A549 (cell line): ENCODE data around the gene TMPRSS12. TPM values are rescaled to one million over a fixed set of nuclear protein-coding genes. Genes with fewer than 3 reads are reported as not detected.
"Not testable (repeated sequence)": the region's sequence is repeated elsewhere in the genome, so short reads cannot be mapped to it uniquely, and the experiment has no call there.

Source experiments
- ATAC-seq, 2 experiments: fragments of 200-7000 bp in 1 of 2; fragments of >200 bp in 1 of 2; cut with Nextera tagmentation in 1 of 2; cut with Tn5 transposase in 1 of 2; 3 replicates each; pipeline versions ENCODE4 v1.8.0 to v1.9.1; 2018 to 2020; ENCODE audit warnings: mild to moderate bottlenecking in 1 of 2, moderate library complexity in 1 of 2
- CTCF ChIA-PET: fragments of 300-600 bp; sonication (Branson Sonifier 250); formaldehyde crosslinking; extraction: SDS; loops from one replicate; lab custom pipeline; 2021; ENCODE audit warnings: antibody characterized with exemption, inconsistent platforms; lab: Yijun Ruan, JAX
- POLR2A ChIA-PET: fragments of 350-600 bp; formaldehyde crosslinking; extraction: SDS; loops from one replicate; lab custom pipeline; 2021; ENCODE audit warnings: antibody characterized with exemption, inconsistent platforms; lab: Yijun Ruan, JAX
- DNase-seq, 2 experiments: peaks; one replicate each; pipeline versions ENCODE4 v3.0.0 to v3.0.0-alpha.2; 2011 to 2016; ENCODE audit warnings: low read depth in 1 of 2, low spot score in 1 of 2
- FAIRE-seq: peaks from 2 replicates; lab custom pipeline; 2011; peaks lifted over from hg19 to GRCh38; lab: Jason Lieb, UNC
- H3K27ac ChIP-seq, 2 experiments: fragments of >200 bp; sonication (Bioruptor Twin); formaldehyde crosslinking; 3 replicates each; pipeline ENCODE4 v1.5.1; 2016 to 2017
- H3K4me1 ChIP-seq: fragments of >200 bp; sonication (Bioruptor Twin); formaldehyde crosslinking; 3 replicates; pipeline ENCODE4 v1.6.1; 2016
- H3K4me2 ChIP-seq: fragments of >200 bp; sonication (Bioruptor Twin); formaldehyde crosslinking; 3 replicates; pipeline ENCODE4 v1.6.1; 2016
- H3K4me3 ChIP-seq: fragments of >200 bp; sonication (Bioruptor Twin); formaldehyde crosslinking; 3 replicates; pipeline ENCODE4 v1.5.1; 2016
- H3K9me3 ChIP-seq: fragments of >200 bp; sonication (Bioruptor Twin); formaldehyde crosslinking; 3 replicates; pipeline ENCODE4 v1.6.1; 2016
- EHF ChIP-seq: fragments of 250-450 bp; sonication (Bioruptor Pico); IDR thresholded peaks from 2 replicates; pipeline ENCODE4 v1.5.0; 2020; ENCODE audit warnings: mild to moderate bottlenecking
- EP300 ChIP-seq, 2 experiments: fragments of >200 bp; sonication (Bioruptor Twin); formaldehyde crosslinking; IDR thresholded peaks; 2 replicates in 1 of 2; 3 replicates in 1 of 2; pipeline ENCODE4 v1.6.1; 2016 to 2017
- FOSL2 ChIP-seq, 2 experiments: fragments of 450-650 bp in 1 of 2; fragments of >200 bp in 1 of 2; sonication (Bioruptor Twin) in 1 of 2; formaldehyde crosslinking; IDR thresholded peaks; 2 replicates each; pipeline versions ENCODE4 v1.5.0 to v1.6.1; 2016 to 2020; ENCODE audit warnings: mild to moderate bottlenecking in 1 of 2, moderate library complexity in 1 of 2
- GATA3 ChIP-seq: IDR thresholded peaks from 2 replicates; pipeline ENCODE4 v1.6.1; 2012; ENCODE audit warnings: borderline replicate concordance
- HOXB13 ChIP-seq: fragments of 250-450 bp; sonication (Bioruptor Pico); IDR thresholded peaks from 2 replicates; pipeline ENCODE4 v1.5.0; 2020; ENCODE audit warnings: low read depth, mild to moderate bottlenecking, moderate library complexity
- NFE2L2 ChIP-seq: fragments of 150-350 bp; conservative IDR thresholded peaks from 2 replicates; pipeline ENCODE4 v1.6.1; 2014; ENCODE audit warnings: low read length
- NPAS2 ChIP-seq: fragments of 250-450 bp; sonication (Bioruptor Pico); IDR thresholded peaks from 2 replicates; pipeline ENCODE4 v1.8.0; 2022; ENCODE audit warnings: mild to moderate bottlenecking, moderate library complexity, borderline replicate concordance
- NR3C1 ChIP-seq: fragments of >200 bp; sonication (Bioruptor Twin); formaldehyde crosslinking; IDR thresholded peaks from 3 replicates; pipeline ENCODE4 v1.6.1; 2017
- PHF8 ChIP-seq: fragments of 200-600 bp; sonication (generic); IDR thresholded peaks from 2 replicates; pipeline ENCODE4 v1.6.1; 2016; ENCODE audit warnings: low read depth, mild to moderate bottlenecking, antibody characterized with exemption, moderate library complexity, borderline replicate concordance
- POLR2A ChIP-seq: IDR thresholded peaks from 2 replicates; pipeline ENCODE4 v1.6.1; 2012; ENCODE audit warnings: mild to moderate bottlenecking, low read length
- POLR2AphosphoS2 ChIP-seq: conservative IDR thresholded peaks from 2 replicates; pipeline ENCODE4 v1.6.1; 2012; ENCODE audit warnings: low read length, improper control_type of control experiment, inconsistent platforms
- RARB ChIP-seq: fragments of 250-450 bp; sonication (Bioruptor Pico); IDR thresholded peaks from 2 replicates; pipeline ENCODE4 v1.8.0; 2021; ENCODE audit warnings: mild to moderate bottlenecking, moderate library complexity
- RFX5 ChIP-seq: fragments of 450-650 bp; IDR thresholded peaks from 2 replicates; pipeline ENCODE4 v1.7.1; 2014; ENCODE audit warnings: antibody characterized with exemption, mild to moderate bottlenecking, moderate library complexity
- SMC3 ChIP-seq: fragments of >200 bp; sonication (Bioruptor Twin); formaldehyde crosslinking; IDR thresholded peaks from 3 replicates; pipeline ENCODE4 v1.6.1; 2018; ENCODE audit warnings: inconsistent platforms
- TFCP2L1 ChIP-seq: fragments of 250-450 bp; sonication (Bioruptor Pico); IDR thresholded peaks from 2 replicates; pipeline ENCODE4 v1.5.0; 2021; ENCODE audit warnings: mild to moderate bottlenecking
- ZC3H11A ChIP-seq: fragments of 450-650 bp; IDR thresholded peaks from 2 replicates; pipeline ENCODE4 v1.6.1; 2014; ENCODE audit warnings: antibody characterized with exemption, mild to moderate bottlenecking
- ZFP36 ChIP-seq: fragments of 450-650 bp; IDR thresholded peaks from 2 replicates; pipeline ENCODE4 v1.6.1; 2014; ENCODE audit warnings: borderline replicate concordance; ENCODE audit not compliant: partially characterized antibody
- ZNF302 ChIP-seq: fragments of 250-450 bp; sonication (Bioruptor Pico); IDR thresholded peaks from 2 replicates; pipeline ENCODE4 v1.9.0; 2021; ENCODE audit warnings: inconsistent platforms, mild to moderate bottlenecking, moderate library complexity
- WGBS: methylation state at CpG from one replicate; pipeline ENCODE4 v1.1.6; 2017; ENCODE audit errors: missing lambda C conversion rate; 5-methylcytosine and 5-hydroxymethylcytosine counted together
- polyA plus RNA-seq, 4 experiments: library from polyadenylated mRNA; depleted of rRNA in 3 of 4; stranded (reverse); fragments of >200 nt; fragmentation: RNase III in 1 of 4; extraction: RNeasy Plus Mini Kit Qiagen cat#74134 plus additional on column Dnase treatment in 1 of 4; gene quantifications; 2 replicates in 3 of 4; 3 replicates in 1 of 4; pipeline ENCODE4 v1.2.3, GENCODE V29; 2011 to 2017
- TF ChIP-seq, protein P1 (sequence below): fragments of >200 bp; sonication (Bioruptor Twin); formaldehyde crosslinking; IDR thresholded peaks from 3 replicates; pipeline ENCODE4 v1.6.1; 2016
- TF ChIP-seq, protein P2 (sequence below): fragments of >200 bp; sonication (Bioruptor Twin); formaldehyde crosslinking; IDR thresholded peaks from 3 replicates; pipeline ENCODE4 v1.5.1; 2016
- TF ChIP-seq, protein P3 (sequence below): IDR thresholded peaks from 2 replicates; pipeline ENCODE4 v1.6.1; 2012
- TF ChIP-seq, protein P4 (sequence below): fragments of 250-450 bp; sonication (Bioruptor Pico); IDR thresholded peaks from 2 replicates; pipeline ENCODE4 v1.5.0; 2021; ENCODE audit warnings: mild to moderate bottlenecking, moderate library complexity, borderline replicate concordance
- TF ChIP-seq, protein P5 (sequence below): fragments of 150-350 bp; IDR thresholded peaks from 2 replicates; pipeline ENCODE4 v1.6.1; 2014; ENCODE audit warnings: low read depth, mild to moderate bottlenecking, low read length
- TF ChIP-seq, protein P6 (sequence below): IDR thresholded peaks from 2 replicates; pipeline ENCODE4 v1.6.1; 2012; ENCODE audit warnings: low read depth, borderline replicate concordance

Gene TMPRSS12
- polyA plus RNA-seq, 2 of the 4 experiments (the other 2 are of a cell fraction): not detected

DNA sequence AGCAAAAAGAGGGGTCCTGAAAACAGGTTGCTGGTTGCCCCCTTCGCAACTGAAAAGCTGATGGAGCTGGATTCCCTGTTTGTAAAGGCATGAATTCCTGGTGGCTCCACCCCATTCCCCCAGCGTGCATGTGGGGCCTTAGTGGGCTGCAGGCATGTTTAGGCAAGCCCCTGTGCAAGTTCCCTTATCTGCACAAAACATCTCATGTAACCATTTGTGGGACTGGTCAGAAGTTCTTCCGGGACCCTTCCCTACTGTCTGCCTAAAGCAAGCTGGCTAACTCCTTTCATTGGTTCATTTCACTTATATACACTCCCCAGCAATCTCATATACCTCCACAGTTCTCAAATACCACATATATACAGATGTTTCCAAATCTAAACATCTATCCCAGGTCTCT, 85.7 kb downstream of the TMPRSS12 start:
- FAIRE-seq: no peak

DNA sequence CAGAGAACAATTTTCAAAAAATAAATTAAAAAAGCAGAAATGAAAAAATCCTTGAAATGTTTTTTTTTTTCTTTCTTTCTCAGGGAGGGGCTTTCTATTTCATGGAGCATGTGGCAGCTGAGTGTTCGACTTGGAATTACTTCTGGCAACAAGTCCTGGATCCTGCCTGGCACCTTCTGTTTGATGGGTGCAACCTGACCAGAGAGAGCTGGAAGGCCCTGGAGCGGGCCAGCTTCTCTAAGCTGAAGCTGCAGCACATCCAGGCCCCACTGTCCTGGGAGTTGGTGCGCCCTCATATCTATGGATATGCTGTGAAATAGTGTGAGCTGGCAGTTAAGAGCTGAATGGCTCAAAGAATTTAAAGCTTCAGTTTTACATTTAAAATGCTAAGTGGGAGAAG, 87.1 kb downstream of the TMPRSS12 start:
- CTCF ChIA-PET: no interaction called here
- no peak overlapping the region for H3K4me3 ChIP-seq
- no peak for TF ChIP-seq FOSL2 (IDR thresholded peaks at IDR 0.05)
- TF ChIP-seq FOSL2 (CRISPR knock-in tag; IDR thresholded peaks at IDR 0.05): no peak
- no peak for TF ChIP-seq GATA3
- DNase-seq (no peak), FAIRE-seq (no peak), ATAC-seq (no peak)
- POLR2A ChIA-PET: no interaction called here
- H3K9me3 ChIP-seq: no peaks in the 10 kb centered on the region
- H3K4me2 ChIP-seq: no peak overlapping the region
- 0 out of 3 replicates have a peak, but pooled peaks cover 5% of the 10 kb centered on the region for H3K4me1 ChIP-seq
- WGBS: 89% methylated on average over 3 of the region's 3 CpGs
- H3K27ac ChIP-seq: no peak overlapping the region

More for the DNA sequence above, 85.7 kb downstream of the TMPRSS12 start:
- Histone ChIP-seq H3K9me3 (no peaks in the 10 kb centered on the region), H3K4me3 (no peak overlapping the region), H3K4me2 (no peak overlapping the region), H3K4me1 (peaks cover 8% of the 10 kb centered on the region; the same call in 1 of the 3 replicates), H3K27ac (no peak overlapping the region)
- no peak for ATAC-seq
- DNase-seq: no peak
- 69% methylated on average over 3 of the region's 3 CpGs for WGBS
- TF ChIP-seq, protein P1, sequence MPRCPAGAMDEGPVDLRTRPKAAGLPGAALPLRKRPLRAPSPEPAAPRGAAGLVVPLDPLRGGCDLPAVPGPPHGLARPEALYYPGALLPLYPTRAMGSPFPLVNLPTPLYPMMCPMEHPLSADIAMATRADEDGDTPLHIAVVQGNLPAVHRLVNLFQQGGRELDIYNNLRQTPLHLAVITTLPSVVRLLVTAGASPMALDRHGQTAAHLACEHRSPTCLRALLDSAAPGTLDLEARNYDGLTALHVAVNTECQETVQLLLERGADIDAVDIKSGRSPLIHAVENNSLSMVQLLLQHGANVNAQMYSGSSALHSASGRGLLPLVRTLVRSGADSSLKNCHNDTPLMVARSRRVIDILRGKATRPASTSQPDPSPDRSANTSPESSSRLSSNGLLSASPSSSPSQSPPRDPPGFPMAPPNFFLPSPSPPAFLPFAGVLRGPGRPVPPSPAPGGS: no peak
- TF ChIP-seq NR3C1: no peak
- TF ChIP-seq, protein P2, sequence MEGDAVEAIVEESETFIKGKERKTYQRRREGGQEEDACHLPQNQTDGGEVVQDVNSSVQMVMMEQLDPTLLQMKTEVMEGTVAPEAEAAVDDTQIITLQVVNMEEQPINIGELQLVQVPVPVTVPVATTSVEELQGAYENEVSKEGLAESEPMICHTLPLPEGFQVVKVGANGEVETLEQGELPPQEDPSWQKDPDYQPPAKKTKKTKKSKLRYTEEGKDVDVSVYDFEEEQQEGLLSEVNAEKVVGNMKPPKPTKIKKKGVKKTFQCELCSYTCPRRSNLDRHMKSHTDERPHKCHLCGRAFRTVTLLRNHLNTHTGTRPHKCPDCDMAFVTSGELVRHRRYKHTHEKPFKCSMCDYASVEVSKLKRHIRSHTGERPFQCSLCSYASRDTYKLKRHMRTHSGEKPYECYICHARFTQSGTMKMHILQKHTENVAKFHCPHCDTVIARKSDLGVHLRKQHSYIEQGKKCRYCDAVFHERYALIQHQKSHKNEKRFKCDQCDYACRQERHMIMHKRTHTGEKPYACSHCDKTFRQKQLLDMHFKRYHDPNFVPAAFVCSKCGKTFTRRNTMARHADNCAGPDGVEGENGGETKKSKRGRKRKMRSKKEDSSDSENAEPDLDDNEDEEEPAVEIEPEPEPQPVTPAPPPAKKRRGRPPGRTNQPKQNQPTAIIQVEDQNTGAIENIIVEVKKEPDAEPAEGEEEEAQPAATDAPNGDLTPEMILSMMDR: no peak
- no peak for TF ChIP-seq ZC3H11A
- no peak for TF ChIP-seq HOXB13
- no peak for TF ChIP-seq RFX5
- TF ChIP-seq, protein P3, sequence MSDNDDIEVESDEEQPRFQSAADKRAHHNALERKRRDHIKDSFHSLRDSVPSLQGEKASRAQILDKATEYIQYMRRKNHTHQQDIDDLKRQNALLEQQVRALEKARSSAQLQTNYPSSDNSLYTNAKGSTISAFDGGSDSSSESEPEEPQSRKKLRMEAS: no peak
- no peak for TF ChIP-seq GATA3
- TF ChIP-seq, protein P4, sequence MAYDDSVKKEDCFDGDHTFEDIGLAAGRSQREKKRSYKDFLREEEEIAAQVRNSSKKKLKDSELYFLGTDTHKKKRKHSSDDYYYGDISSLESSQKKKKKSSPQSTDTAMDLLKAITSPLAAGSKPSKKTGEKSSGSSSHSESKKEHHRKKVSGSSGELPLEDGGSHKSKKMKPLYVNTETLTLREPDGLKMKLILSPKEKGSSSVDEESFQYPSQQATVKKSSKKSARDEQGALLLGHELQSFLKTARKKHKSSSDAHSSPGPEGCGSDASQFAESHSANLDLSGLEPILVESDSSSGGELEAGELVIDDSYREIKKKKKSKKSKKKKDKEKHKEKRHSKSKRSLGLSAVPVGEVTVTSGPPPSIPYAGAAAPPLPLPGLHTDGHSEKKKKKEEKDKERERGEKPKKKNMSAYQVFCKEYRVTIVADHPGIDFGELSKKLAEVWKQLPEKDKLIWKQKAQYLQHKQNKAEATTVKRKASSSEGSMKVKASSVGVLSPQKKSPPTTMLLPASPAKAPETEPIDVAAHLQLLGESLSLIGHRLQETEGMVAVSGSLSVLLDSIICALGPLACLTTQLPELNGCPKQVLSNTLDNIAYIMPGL (CRISPR knock-in tag): no peak
- no peak for TF ChIP-seq NPAS2
- ChIA-PET POLR2A (no interaction called here), CTCF (no interaction called here)

DNA sequence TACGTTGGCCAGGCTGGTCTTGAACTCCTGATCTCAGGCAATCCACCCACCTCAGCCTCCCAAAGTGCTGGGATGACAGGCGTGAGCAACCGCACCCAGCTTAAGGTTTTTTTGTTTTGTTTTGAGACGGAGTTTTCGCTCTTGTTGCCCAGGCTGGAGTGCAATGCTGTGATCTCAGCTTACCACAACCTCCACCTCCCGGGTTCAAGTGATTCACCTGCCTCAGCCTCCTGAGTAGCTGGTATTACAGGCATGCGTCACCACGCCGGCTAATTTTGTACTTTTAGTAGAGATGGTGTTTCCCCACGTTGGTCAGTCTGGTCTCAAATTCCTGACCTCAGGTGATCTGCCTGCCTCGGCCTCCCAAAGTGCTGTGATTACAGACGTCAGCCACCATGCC, 87.8 kb downstream of the TMPRSS12 start:
- WGBS: 87% methylated on average over 12 of the region's 12 CpGs
- H3K4me3 ChIP-seq, CTCF ChIA-PET, DNase-seq, FAIRE-seq, H3K4me2 ChIP-seq, POLR2A ChIA-PET, H3K4me1 ChIP-seq, H3K27ac ChIP-seq, H3K9me3 ChIP-seq, ATAC-seq: not testable (repeated sequence)

DNA sequence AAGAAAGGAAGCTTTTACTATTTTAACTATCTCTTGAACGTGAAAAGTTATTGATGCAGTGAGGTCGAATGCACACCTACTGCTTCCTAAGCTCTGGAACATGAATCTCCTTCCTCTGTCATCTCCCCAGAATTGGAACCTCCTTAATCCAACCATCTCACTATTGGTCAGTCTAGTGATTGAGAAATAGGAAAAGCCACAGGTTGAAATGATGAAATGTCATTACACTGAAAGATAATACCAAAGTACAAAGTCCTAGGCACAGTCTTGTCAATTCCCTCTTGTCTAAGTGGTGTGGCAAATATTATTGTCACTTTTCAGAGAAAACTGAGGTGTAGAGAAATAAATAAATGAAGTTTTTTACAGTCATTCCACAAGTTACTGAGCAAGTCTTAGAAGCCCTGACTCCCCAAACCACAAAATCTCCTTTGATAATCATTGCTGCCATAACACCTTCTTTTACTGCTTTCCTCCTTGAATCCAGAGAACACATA, 90.1 kb downstream of the TMPRSS12 start:
- ChIA-PET POLR2A (no interaction called here), CTCF (interaction anchor here (0.7 kb wide), 1 partner anchor 8 kb away, joined by 3 read pairs; no protein-coding TSS in a partner anchor)
- WGBS: 60% methylated on average over 2 of the region's 2 CpGs
- Histone ChIP-seq H3K4me1 (peaks cover 10% of the 10 kb centered on the region; the same call in 1 of the 3 replicates), H3K9me3 (no peaks in the 10 kb centered on the region), H3K4me2 (no peak overlapping the region), H3K4me3 (no peak overlapping the region), H3K27ac (no peak overlapping the region)
- ATAC-seq: no peak
- no peak for FAIRE-seq
- DNase-seq: no peak
- TF ChIP-seq, protein P5, sequence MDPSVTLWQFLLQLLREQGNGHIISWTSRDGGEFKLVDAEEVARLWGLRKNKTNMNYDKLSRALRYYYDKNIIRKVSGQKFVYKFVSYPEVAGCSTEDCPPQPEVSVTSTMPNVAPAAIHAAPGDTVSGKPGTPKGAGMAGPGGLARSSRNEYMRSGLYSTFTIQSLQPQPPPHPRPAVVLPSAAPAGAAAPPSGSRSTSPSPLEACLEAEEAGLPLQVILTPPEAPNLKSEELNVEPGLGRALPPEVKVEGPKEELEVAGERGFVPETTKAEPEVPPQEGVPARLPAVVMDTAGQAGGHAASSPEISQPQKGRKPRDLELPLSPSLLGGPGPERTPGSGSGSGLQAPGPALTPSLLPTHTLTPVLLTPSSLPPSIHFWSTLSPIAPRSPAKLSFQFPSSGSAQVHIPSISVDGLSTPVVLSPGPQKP: no peak
- no peak for TF ChIP-seq FOSL2 (IDR thresholded peaks at IDR 0.05)
- no peak for TF ChIP-seq FOSL2 (CRISPR knock-in tag; IDR thresholded peaks at IDR 0.05)
- no peak for TF ChIP-seq EP300 (IDR thresholded peaks at IDR 0.05)
- TF ChIP-seq TFCP2L1 (CRISPR knock-in tag): no peak
- no peak for TF ChIP-seq ZNF302 (CRISPR knock-in tag)
- no peak for TF ChIP-seq ZFP36
- TF ChIP-seq NFE2L2: no peak
- TF ChIP-seq, protein P6, sequence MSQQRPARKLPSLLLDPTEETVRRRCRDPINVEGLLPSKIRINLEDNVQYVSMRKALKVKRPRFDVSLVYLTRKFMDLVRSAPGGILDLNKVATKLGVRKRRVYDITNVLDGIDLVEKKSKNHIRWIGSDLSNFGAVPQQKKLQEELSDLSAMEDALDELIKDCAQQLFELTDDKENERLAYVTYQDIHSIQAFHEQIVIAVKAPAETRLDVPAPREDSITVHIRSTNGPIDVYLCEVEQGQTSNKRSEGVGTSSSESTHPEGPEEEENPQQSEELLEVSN: no peak
- TF ChIP-seq PHF8: no peak
- TF ChIP-seq HOXB13: no peak
- no peak for TF ChIP-seq RARB (CRISPR knock-in tag)
- no peak for TF ChIP-seq SMC3
- TF ChIP-seq POLR2AphosphoS2: no peak
- no peak for TF ChIP-seq EHF (CRISPR knock-in tag)
- no peak for TF ChIP-seq NPAS2
- TF ChIP-seq POLR2A: no peak
